ENCODE measurements around the gene TCOF1. TPM values are rescaled to one million over a fixed set of nuclear protein-coding genes. Genes with fewer than 3 reads are reported as not detected.

Gene TCOF1
- total RNA-seq, 2 donors from 2014 or later: 17.5 to 18.1 TPM

DNA sequence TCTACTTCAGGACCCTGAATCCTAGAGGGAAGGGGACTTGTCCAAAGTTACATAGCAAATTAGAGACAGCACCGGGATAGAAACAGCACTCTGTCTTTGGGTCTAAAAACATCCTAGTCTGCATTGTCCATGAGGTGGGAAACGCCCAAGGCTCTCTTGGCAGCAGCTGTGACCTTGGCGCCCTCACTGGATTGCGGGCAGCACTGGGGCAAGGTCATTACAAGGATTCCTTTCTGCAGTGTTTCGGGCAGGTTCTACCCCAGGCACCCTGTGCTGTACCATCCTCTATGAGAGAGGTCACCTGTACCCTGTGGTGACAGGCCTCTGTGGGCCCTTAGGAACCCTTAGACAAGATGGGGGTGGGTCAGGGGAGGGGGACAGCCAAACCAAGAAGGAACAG is 46.6 kb downstream of the TCOF1 start:
- Histone ChIP-seq H3K27me3 (no peaks in the 10 kb centered on the region), H3K9me3 (no peaks in the 10 kb centered on the region), H3K4me1 (peaks cover 0 to 27% of the 10 kb centered on the region in 2 donors), H3K27ac (no peak overlapping the region), H3K4me3 (no peak overlapping the region), H3K36me3 (peaks cover 21% of the 10 kb centered on the region)
- DNase-seq (ENCODE audit: low spot score): no peak
- TF ChIP-seq, protein P1, sequence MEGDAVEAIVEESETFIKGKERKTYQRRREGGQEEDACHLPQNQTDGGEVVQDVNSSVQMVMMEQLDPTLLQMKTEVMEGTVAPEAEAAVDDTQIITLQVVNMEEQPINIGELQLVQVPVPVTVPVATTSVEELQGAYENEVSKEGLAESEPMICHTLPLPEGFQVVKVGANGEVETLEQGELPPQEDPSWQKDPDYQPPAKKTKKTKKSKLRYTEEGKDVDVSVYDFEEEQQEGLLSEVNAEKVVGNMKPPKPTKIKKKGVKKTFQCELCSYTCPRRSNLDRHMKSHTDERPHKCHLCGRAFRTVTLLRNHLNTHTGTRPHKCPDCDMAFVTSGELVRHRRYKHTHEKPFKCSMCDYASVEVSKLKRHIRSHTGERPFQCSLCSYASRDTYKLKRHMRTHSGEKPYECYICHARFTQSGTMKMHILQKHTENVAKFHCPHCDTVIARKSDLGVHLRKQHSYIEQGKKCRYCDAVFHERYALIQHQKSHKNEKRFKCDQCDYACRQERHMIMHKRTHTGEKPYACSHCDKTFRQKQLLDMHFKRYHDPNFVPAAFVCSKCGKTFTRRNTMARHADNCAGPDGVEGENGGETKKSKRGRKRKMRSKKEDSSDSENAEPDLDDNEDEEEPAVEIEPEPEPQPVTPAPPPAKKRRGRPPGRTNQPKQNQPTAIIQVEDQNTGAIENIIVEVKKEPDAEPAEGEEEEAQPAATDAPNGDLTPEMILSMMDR (IDR thresholded peaks at IDR 0.05): no peak

DNA sequence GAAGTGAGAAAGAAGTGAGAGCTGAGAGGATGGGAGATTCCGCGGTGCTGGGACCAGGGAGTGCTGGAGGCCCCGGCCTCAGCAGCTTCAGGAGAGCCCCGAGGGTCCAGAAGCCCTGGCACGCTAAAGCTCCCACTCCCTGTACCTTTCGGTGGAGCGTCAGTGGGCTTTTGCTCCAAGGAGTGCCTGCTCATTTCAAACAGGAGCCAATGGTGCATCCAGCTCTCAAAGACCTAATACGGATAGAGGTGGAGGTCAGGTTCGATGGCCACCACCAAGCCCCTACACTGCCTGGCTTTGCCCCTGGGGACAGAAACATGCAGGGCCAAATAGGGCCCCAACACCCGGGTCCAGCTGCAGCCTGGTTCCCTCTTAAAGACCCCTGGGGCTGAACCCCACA is 47.0 kb downstream of the TCOF1 start:
- DNase-seq (ENCODE audit: low spot score): no peak
- no peak overlapping the region for H3K27ac ChIP-seq
- TF ChIP-seq, protein P1 (IDR thresholded peaks at IDR 0.05): no peak
- peaks cover 18% of the 10 kb centered on the region for H3K36me3 ChIP-seq
- no peaks in the 10 kb centered on the region for H3K9me3 ChIP-seq
- peaks cover 0 to 29% of the 10 kb centered on the region in 2 donors for H3K4me1 ChIP-seq
- no peaks in the 10 kb centered on the region for H3K27me3 ChIP-seq
- no peak overlapping the region for H3K4me3 ChIP-seq

DNA sequence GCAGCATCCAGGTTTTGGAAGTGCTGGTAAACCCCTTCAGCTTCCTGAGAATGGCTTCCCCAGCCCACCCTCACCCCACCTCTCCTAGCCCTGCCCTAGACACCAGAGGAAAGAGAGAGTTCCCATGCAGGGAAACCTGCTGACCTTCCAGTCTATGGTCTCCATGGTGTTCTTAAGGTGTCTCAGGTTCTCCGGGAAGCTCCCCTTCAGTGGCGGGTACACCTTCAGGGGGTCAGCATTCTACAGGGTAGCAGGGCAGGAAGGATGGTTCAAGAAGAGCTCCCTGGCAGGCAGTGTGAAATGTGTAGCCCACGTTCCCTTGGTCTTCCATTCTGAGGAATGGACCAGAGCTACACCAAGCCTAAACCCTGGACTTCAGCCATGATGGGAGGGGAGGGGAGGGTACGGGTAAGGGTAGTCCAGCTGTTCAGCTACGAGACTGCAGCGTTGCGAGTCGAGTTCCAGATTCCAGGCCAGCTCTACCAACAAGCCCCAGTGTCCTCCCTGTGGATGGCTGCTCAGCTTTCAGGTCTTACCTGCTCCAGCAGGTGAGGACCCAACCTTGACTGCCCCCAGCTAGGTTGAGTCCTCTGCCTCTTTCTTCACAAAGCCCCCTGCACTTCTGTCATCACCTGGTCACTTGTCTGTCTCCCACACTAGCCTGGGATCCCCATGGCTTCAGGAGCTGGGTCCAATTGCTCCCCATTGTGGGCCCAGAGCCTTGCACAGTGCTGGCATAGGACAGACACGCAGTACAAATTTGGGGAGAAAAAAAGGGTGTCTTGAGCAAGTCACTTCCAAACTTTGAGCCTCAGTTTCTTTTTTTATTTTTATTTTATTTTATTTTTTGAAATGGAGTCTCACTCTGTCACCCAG is 47.7 kb downstream of the TCOF1 start:
- no peaks in the 10 kb centered on the region for H3K9me3 ChIP-seq
- TF ChIP-seq, protein P1 (IDR thresholded peaks at IDR 0.05): no peak
- H3K27me3 ChIP-seq: no peaks in the 10 kb centered on the region
- H3K27ac ChIP-seq: no peak overlapping the region
- no peak overlapping the region for H3K4me3 ChIP-seq
- peaks cover 18% of the 10 kb centered on the region for H3K36me3 ChIP-seq
- H3K4me1 ChIP-seq: peaks cover 0 to 33% of the 10 kb centered on the region in 2 donors
- no peak for DNase-seq (ENCODE audit: low spot score)

DNA sequence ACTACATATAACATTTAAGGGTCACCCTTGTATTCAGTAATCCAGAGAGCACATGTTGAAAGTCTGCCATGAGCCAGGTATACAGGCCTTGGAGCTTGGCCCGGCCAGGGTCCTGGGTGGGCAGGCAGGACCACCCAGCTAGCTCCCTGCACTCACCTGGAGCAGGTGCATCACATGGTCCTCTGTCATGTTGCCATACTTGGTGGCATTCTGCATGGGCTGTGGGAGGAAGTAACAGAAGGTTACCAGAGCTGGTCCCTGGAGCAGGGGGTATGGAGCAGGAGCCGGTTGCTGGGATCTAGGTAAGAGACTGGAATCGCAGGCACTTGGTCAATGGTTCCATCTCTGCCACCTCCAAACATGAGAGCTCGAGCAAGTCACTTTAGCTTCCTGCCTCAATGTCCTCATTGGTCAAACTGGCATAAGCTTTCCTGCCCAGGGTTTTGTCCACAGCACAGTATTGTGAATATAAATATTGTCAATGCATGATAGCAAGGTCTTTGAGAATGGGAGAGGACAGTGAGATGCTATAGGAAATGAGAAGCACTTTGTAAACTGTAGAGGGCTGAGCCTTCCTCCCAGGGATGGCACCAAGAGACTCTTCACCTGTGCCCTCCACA is 48.7 kb downstream of the TCOF1 start:
- Histone ChIP-seq H3K36me3 (peaks cover 9% of the 10 kb centered on the region), H3K4me3 (no peak overlapping the region), H3K27ac (no peak overlapping the region), H3K27me3 (no peaks in the 10 kb centered on the region), H3K9me3 (no peaks in the 10 kb centered on the region), H3K4me1 (peaks cover 0 to 31% of the 10 kb centered on the region in 2 donors)
- TF ChIP-seq, protein P1 (IDR thresholded peaks at IDR 0.05): no peak
- DNase-seq (ENCODE audit: low spot score): no peak

DNA sequence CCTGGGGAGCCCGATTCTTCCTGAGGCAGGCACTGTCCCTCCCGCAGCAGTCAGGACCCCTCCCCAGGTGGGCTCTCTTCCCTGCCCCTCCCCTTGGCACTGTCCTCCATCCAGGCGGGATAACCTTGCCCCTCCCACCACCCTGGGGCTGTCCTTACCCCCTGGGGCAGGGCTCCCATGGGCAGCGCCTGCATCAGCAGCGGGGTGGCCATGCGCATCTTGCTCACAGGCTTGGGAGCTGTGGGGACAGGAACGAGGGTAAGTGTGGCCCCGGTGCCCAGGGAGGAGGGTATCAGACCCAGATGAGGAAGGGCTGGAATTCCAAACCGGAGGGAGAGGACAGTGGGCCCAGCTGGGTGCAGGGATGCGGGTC is 49.2 kb downstream of the TCOF1 start:
- no peaks in the 10 kb centered on the region for H3K27me3 ChIP-seq
- H3K4me3 ChIP-seq: no peak overlapping the region
- peaks cover 0 to 26% of the 10 kb centered on the region in 2 donors for H3K4me1 ChIP-seq
- TF ChIP-seq, protein P1 (IDR thresholded peaks at IDR 0.05): no peak
- no peak for DNase-seq (ENCODE audit: low spot score)
- no peak overlapping the region for H3K27ac ChIP-seq
- no peaks in the 10 kb centered on the region for H3K9me3 ChIP-seq
- peaks cover 8% of the 10 kb centered on the region for H3K36me3 ChIP-seq

Measured in right atrium auricular region (tissue), 2 donors.